ENCODE data around the gene TMEM217.
A peak's percentile ranks its signal among the peaks of the same experiment; 100 is the strongest.
"Not testable (repeated sequence)": the region's sequence is repeated elsewhere in the genome, so short reads cannot be mapped to it uniquely, and the experiment has no call there.

TMEM217 gene

DNA sequence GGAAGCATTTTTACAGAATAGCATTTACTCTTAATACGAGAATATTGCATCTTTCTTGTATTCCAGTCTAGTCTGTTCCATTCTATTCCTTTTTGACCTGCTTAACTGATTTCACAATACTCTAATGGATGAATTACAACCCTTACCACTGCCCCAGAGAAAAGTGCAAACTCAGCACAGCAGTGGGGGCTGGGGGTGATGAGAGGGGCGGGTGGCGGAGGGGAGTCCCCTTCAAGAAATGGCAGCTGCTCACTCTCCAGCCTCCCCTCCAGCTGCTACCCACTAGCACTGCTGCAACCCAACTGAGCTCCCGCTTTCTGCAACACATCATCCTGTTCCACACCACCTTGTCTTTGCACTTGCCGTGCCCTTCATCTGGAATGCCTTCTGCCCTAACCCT is 57.9 kb downstream of the TMEM217 start:
- Mint-ChIP-seq H3K36me3 (no peaks in the 10 kb centered on the region), H3K27ac (no peak overlapping the region), H3K9me3 (no peaks in the 10 kb centered on the region), H3K4me1 (peaks cover 32% of the 10 kb centered on the region), H3K4me3 (no peak overlapping the region)
- ATAC-seq = no peak
- no peak for DNase-seq (ENCODE audit: low spot score in 2 of 2)

DNA sequence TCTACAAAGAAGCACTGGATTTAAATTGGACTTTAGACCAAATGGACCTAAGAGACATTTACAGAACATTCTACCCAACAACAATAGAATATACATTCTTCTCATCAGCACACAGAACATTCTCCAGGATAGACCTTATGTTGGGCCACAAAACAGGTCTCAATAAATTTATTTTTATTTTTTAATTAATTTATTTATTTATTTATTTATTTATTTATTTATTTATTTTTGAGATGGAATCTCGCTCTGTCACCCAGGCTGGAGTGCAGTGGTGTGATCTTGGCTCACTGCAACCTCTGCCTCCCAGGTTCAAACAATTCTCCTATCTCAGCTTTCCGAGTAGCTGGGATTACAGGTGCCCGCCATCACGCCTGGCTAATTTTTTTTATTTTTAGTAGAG is 61.5 kb downstream of the TMEM217 start:
- H3K27ac Mint-ChIP-seq; H3K4me3 Mint-ChIP-seq; H3K36me3 Mint-ChIP-seq; ATAC-seq; H3K9me3 Mint-ChIP-seq; DNase-seq (ENCODE audit: low spot score in 2 of 2): not testable (repeated sequence)
- peaks cover 26% of the 10 kb centered on the region for H3K4me1 Mint-ChIP-seq

DNA sequence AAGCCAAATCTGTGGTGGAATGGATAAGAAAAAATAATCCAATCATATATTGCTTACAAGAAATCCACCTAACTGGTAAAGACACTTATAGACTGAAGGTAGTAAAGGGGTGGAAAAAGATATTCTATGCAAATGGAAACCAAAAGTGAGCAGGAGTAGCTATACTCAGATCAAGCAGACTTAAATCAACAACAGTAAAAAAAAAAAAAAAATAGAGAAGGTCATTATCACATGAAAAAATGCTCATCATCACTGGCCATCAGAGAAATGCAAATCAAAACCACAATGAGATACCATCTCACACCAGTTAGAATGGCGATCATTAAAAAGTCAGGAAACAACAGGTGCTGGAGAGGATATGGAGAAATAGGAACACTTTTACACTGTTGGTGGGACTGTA is 63.1 kb downstream of the TMEM217 start:
- not testable (repeated sequence) for ATAC-seq, H3K9me3 Mint-ChIP-seq
- H3K27ac Mint-ChIP-seq = peak overlapping the region; percentile 77

DNA sequence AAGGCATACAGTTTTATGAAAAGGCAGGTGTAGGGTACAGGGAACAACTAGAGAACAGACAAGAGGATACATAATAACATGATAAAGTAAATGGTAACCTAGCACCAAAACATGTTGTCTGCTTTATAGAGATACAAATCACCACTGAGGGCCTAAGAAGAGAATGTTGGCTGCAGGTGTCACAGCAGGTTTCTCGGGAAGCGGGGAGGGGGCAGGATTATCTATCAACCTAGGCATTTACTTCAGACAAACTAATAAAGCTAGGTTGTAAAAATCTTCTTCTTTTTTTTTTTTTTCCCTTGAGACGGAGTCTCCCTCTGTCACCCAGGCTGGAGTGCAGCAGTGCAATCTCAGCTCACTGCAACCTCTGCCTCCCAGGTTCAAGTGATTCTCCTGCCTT is 65.3 kb downstream of the TMEM217 start:
- Mint-ChIP-seq H3K4me3 (no peak overlapping the region), H3K9me3 (no peaks in the 10 kb centered on the region), H3K4me1 (peaks cover 39% of the 10 kb centered on the region), H3K36me3 (no peaks in the 10 kb centered on the region), H3K27ac (peak overlapping the region; percentile 29)
- ATAC-seq (no peak), DNase-seq (ENCODE audit: low spot score in 2 of 2) (no peak)

More for the DNA sequence above, 63.1 kb downstream of the TMEM217 start:
- not testable (repeated sequence) for DNase-seq (ENCODE audit: low spot score in 2 of 2); H3K36me3 Mint-ChIP-seq; H3K4me3 Mint-ChIP-seq
- H3K4me1 Mint-ChIP-seq = peaks cover 30% of the 10 kb centered on the region

DNA sequence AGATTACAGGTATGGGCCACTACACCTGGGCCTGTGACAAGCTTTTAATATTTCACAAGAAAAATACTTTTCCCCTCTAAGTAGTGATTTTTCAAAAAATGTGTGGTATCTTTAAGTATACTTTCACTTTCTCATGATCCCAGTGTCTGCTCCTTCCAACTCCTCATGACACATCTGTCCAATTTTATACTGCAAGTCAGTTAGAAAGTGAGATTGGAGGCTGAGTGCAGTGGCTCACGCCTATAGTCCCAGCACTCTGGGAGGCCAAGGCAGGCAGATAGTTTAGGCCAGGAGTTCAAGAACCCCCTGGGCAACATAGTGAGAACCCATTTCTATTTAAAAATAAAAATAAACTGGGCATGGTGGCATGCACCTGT is 67.8 kb downstream of the TMEM217 start:
- Mint-ChIP-seq H3K27ac (peak overlapping the region; percentile 54), H3K9me3 (no peaks in the 10 kb centered on the region), H3K4me3 (peak overlapping the region; percentile 31), H3K4me1 (peaks cover 63% of the 10 kb centered on the region), H3K36me3 (no peaks in the 10 kb centered on the region)
- DNase-seq (ENCODE audit: low spot score in 2 of 2) (no peak), ATAC-seq (peak; percentile 42)

DNA sequence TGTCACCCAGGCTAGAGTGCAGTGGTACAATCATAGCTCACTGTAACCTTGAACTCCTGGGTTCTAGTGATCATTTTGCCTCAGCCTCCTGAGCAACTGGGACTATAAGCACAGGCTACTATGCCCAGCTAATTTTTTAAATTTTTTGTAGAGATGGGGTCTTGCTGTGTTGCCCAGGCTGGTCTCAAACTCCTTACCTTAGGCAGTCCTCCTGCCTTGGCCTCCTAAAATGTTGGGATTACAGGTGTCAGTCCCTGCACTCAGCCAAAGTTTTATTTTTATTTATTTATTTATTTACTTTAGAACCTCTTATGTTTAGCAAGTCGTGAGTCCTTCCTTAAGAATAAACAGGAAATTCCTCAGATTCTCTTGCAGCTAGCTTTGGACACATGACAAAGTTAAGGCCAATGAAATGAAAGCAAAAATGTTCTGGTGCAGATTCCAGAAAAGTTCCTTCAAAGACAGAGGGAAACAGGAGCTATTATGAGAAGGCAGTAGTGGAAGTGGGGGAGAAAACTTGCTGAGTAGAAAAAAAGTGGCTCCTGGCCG is 68.9 kb downstream of the TMEM217 start:
- Mint-ChIP-seq H3K4me3 (peak overlapping the region; percentile 31), H3K27ac (peak overlapping the region; percentile 54), H3K4me1 (peaks cover 53% of the 10 kb centered on the region), H3K9me3 (no peaks in the 10 kb centered on the region), H3K36me3 (no peaks in the 10 kb centered on the region)
- ATAC-seq (no peak), DNase-seq (ENCODE audit: low spot score in 2 of 2) (no peak)

DNA sequence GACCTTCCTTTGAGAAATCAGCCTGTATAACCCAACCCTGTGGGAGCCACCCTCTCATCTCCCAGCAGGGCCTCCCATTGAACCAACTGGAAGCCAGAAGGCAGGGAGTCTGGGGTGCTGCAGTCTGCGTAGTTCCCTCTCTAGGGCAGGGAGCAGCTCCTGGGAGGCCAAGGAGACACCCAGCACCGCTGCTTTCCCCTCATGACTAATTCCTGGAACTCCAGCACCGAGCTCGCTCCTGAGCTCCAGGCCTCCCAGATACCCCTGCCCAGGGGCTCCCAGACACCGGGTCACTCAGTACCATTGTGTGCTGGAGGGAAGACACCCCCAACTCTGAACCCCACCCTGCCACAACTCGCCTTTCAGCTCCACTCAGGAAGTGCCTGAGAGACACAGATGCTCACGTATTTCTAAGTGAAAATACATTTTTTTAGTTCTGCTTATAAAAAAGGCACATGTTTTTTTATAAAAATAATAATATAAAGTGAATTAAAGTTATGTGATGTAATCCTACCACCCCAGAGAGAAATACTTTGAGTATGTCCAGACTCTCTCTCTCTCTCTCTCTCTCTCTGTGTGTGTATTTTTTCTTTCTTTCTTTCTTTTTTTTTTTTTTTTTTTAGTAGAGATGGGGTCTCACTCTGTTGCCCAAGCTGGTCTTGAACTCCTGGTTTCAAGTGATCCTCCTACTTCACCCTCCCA is 70.5 kb downstream of the TMEM217 start:
- H3K36me3 Mint-ChIP-seq = peaks cover 6% of the 10 kb centered on the region
- H3K9me3 Mint-ChIP-seq = no peaks in the 10 kb centered on the region
- peak overlapping the region; percentile 51 for H3K4me3 Mint-ChIP-seq
- peak overlapping the region; percentile 95 for H3K27ac Mint-ChIP-seq
- DNase-seq (ENCODE audit: low spot score in 2 of 2) (no peak), ATAC-seq (no peak)
- peaks cover 55% of the 10 kb centered on the region for H3K4me1 Mint-ChIP-seq

DNA sequence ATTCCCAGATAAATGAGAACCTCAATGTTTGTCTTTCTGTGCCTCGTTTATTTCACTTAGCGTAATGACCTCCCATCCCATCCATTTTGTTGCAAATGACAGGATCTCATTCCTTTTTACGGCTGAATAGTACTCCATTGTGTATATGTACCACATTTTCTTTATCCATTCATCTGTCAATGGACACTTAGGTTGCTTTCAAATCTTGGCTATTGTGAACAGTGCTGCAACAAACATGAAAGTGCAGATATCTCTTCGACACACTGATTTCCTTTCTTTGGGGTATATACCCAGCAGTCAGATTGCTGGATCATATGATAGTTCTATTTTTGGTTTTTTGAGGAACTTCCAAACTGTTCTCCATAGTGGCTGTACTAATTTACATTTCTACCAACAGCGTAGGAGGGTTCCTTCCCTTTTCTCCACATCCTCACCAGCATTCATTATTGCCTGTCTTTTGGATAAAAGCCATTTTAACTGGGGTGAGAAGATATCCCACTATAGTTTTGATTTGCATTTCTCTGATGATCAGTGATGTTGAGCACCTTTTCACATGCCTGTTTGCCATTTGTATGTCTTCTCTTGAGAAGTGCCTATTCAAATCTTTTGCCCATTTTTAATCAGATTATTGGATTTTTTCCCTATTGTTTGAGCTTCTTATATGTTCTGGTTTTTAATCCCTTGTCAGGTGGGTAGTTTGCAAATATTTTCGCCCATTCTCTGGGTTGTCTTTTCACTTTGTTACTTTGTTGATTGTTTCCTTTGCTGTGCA is 71.8 kb downstream of the TMEM217 start:
- ATAC-seq; H3K9me3 Mint-ChIP-seq; H3K36me3 Mint-ChIP-seq; DNase-seq (ENCODE audit: low spot score in 2 of 2); H3K4me3 Mint-ChIP-seq: not testable (repeated sequence)
- Mint-ChIP-seq H3K4me1 (peaks cover 57% of the 10 kb centered on the region), H3K27ac (peak overlapping the region; percentile 95)

DNA sequence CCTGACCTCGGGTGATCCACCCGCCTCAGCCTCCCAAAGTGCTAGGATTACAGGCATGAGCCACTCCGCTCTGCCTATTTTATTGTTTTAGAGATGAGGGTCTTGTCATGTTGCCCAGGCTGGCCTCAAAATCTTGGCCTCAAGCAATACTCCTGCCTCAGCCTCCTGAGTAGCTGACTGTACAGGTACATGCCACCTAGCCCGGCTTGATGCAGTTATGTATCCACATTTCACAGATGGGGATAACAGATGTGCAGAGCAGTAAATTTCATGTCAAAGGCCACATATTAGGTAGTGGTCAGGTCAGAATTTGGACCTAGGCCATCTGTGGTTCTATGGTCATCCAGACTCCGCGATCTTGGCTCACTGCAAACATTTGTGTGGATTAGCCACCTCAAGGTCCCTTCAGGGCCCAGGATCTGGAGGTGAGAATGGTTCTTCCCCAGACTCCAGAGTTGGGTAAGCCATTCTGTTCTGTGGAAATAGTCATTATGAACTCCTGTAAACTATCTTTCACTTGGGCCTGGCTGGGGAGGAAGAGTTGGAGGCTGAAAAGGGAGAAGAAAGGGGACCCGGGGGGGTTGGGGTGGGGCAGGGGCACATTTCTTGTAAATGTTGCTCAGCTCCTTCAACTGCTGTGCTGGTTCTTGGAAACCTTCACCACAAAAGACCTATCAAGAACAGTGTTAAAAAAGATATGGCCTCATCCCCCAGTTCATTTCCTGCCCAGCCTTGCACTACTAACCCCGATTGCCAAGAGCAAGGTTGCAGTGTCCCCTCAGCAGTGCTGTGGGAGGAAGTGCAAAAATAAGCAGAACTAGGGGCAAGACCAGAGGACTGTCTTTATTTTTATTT is 75.0 kb downstream of the TMEM217 start:
- peaks cover 10% of the 10 kb centered on the region for H3K36me3 Mint-ChIP-seq
- DNase-seq (ENCODE audit: low spot score in 2 of 2) (peak; percentile 37 to 79), ATAC-seq (peak; percentile 98)
- peak overlapping the region; percentile 49 for H3K4me3 Mint-ChIP-seq
- H3K4me1 Mint-ChIP-seq = peaks cover 62% of the 10 kb centered on the region
- no peaks in the 10 kb centered on the region for H3K9me3 Mint-ChIP-seq
- peak overlapping the region; percentile 93 for H3K27ac Mint-ChIP-seq

DNA sequence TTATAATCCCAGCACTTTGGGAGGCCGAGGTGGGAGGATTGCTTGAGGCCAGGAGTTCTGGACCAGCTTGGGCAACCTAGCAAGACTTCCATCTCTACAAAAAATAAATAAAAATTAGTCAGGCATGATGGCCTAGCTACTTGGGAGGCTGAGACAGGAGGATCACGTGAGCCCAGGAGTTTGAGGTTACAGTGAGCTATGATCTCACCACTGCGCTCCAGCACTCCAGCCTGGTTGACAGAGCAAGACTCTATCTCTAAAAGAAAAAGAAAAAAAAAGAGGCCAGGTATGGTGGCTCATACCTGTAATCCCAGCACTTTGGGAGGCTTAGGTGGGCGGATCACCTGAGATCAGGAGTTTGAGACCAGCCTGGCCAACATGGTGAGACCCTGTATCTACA is 77.3 kb downstream of the TMEM217 start:
- H3K4me3 Mint-ChIP-seq; ATAC-seq; H3K9me3 Mint-ChIP-seq; DNase-seq (ENCODE audit: low spot score in 2 of 2): not testable (repeated sequence)
- Mint-ChIP-seq H3K4me1 (peaks cover 58% of the 10 kb centered on the region), H3K27ac (peak overlapping the region; percentile 77), H3K36me3 (peaks cover 32% of the 10 kb centered on the region)

DNA sequence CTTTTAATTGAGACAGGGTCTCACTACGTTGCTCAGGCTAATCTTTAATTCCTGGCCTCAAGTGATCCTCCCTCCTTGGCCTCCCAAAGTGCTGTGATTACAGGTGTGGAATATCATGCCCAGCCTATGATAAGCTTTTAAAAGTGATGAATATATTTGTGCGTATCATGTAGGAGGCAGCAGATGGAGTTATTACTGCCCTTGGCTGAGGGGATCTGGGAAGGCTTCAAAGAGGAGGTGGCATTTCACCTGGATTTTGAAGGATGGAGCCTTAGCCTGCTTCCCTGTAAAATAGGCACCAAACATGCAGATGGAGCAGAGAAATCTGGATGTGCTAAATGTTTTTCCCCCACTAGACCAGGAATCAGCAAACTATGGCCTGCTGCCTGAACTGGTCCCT is 77.9 kb downstream of the TMEM217 start:
- H3K4me1 Mint-ChIP-seq = peaks cover 60% of the 10 kb centered on the region

DNA sequence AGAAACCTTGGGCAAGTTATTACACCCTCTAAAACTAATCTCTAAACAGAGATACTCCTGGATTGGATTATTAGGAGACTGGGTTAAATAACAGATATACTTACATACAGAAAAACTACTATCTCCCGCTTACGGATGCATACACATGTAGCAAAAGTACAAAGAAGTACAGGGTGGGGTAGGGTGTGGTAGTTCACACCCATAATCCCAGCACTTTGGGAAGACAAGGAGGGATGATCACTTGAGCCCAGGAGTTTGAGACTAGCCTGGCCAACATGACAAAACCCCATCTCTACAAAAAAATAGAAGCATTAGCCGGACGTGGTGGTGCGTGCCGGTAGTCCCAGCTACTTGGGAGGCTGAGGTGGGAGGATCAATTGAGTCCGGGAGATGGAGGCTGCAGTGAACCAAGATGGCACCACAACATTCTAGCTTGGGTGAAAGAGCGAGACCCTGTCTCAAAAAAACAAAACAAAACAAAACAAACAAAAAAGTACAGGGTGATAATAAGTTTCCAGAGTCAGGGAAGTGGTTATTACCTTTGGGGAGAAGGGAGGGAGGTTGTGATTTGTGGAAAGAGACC is 79.9 kb downstream of the TMEM217 start:
- peaks cover 78% of the 10 kb centered on the region for H3K4me1 Mint-ChIP-seq
- H3K9me3 Mint-ChIP-seq = no peaks in the 10 kb centered on the region
- DNase-seq (ENCODE audit: low spot score in 2 of 2) (no peak), ATAC-seq (no peak)
- H3K4me3 Mint-ChIP-seq = no peak overlapping the region
- peaks cover 55% of the 10 kb centered on the region for H3K36me3 Mint-ChIP-seq
- H3K27ac Mint-ChIP-seq = peak overlapping the region; percentile 85

More for the DNA sequence above, 77.9 kb downstream of the TMEM217 start:
- Mint-ChIP-seq H3K27ac (peak overlapping the region; percentile 77), H3K36me3 (peaks cover 38% of the 10 kb centered on the region), H3K4me3 (no peak overlapping the region), H3K9me3 (no peaks in the 10 kb centered on the region)
- no peak for DNase-seq (ENCODE audit: low spot score in 2 of 2)
- ATAC-seq = no peak

DNA sequence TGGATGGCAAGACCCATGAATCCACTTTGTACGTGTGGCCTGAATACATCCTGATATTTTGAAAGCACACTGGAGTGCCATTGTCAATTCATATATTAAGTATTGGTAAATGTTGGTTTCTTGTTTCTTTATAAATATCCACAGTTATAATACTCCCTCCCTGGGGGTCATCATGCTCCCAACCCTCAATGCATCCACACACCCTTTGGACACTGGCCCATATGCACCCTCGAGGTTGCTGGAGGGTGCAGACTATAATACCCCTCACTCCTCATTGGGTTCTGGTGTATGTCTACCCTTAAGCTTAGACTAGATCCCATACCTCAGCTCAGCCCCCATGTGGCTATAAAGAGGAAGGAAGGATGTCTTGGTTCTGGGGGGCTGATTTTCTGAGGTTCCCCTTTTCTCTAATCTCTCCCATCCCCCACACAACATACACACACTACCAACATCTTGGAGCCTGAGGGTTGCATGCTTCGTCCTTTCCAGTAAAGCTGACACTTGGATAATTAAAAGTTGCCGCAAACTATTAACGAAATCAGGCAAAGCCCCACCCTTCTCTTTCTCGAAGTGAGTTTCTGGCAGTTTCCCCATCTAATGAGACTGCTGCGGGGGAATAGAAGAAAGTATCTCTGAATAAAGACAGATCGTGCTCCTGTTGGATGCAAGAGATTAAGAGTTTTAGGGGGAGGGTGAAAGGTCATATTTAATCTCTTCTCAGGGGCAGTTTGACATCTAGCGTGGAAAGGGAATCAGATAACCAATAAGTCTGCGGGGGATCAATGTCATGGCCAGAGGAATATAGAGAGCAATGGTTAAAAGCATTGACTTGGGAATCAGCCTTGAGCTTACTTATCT is 80.6 kb downstream of the TMEM217 start:
- Mint-ChIP-seq H3K9me3 (no peaks in the 10 kb centered on the region), H3K36me3 (peaks cover 59% of the 10 kb centered on the region), H3K4me1 (peaks cover 78% of the 10 kb centered on the region), H3K27ac (peak overlapping the region; percentile 85), H3K4me3 (no peak overlapping the region)
- ATAC-seq = no peak
- DNase-seq (ENCODE audit: low spot score in 2 of 2) = no peak
